D721Med (cell line): ENCODE results near the gene HLA-DRB1.

Experiments
- DNase-seq: peaks from one replicate; pipeline ENCODE4 v3.0.0; 2011; ENCODE audit warnings: low spot score; ENCODE audit not compliant: insufficient read length
- FAIRE-seq: peaks from 2 replicates; lab custom pipeline; 2011; peaks lifted over from hg19 to GRCh38; lab: Jason Lieb, UNC
- CTCF ChIP-seq: IDR thresholded peaks from 2 replicates; pipeline ENCODE4 v1.5.1; 2012; ENCODE audit warnings: mild to moderate bottlenecking, control low read depth; ENCODE audit not compliant: insufficient read depth; ENCODE audit errors: missing control alignments

The HLA-DRB1 gene

GRCh38 chr6:32576250-32576649 lies 13.4 kb downstream of the HLA-DRB1 start:
- no peak for FAIRE-seq
- no peak for DNase-seq
- no peak for TF ChIP-seq CTCF

- no peak for DNase-seq
- no peak for FAIRE-seq
Measured at GRCh38 chr6:32570363-32570905, 19.2 kb downstream of the HLA-DRB1 start.

GRCh38 chr6:32568561-32568960 lies 21.1 kb downstream of the HLA-DRB1 start:
- FAIRE-seq (no peak), DNase-seq (no peak)

More at GRCh38 chr6:32570363-32570905, 19.2 kb downstream of the HLA-DRB1 start:
- no peak for TF ChIP-seq CTCF

GRCh38 chr6:32566957-32567356 lies 22.7 kb downstream of the HLA-DRB1 start:
- FAIRE-seq (no peak), DNase-seq (no peak)
- no peak for TF ChIP-seq CTCF

More at GRCh38 chr6:32568561-32568960, 21.1 kb downstream of the HLA-DRB1 start:
- TF ChIP-seq CTCF, result no peak

GRCh38 chr6:32565511-32565910 lies 24.1 kb downstream of the HLA-DRB1 start:
- FAIRE-seq (no peak), DNase-seq (no peak)
- no peak for TF ChIP-seq CTCF

GRCh38 chr6:32562940-32563339 lies 26.7 kb downstream of the HLA-DRB1 start:
- no peak for FAIRE-seq
- no peak for TF ChIP-seq CTCF

GRCh38 chr6:32559747-32560146 lies 29.9 kb downstream of the HLA-DRB1 start:
- TF ChIP-seq CTCF, result no peak
- DNase-seq, result no peak
- FAIRE-seq, result no peak

More at GRCh38 chr6:32562940-32563339, 26.7 kb downstream of the HLA-DRB1 start:
- no peak for DNase-seq
